Neural cell (in vitro differentiated cells): ENCODE measurements around the gene FANCC. TPM values are rescaled to one million over a fixed set of nuclear protein-coding genes. Genes with fewer than 3 reads are reported as not detected.

ENCODE experiments used
- H2AFZ ChIP-seq: fragments of 200-600, 300-800 bp; sonication (generic), shearing (Covaris generic); 2 replicates; pipeline ENCODE4 v1.6.0; 2014; ENCODE audit warnings: low read depth, mild to moderate bottlenecking, antibody characterized with exemption, low read length, moderate library complexity
- H3F3A ChIP-seq: fragments of 200-600 bp; shearing (Covaris generic); 2 replicates; pipeline ENCODE4 v1.6.1; 2016; ENCODE audit warnings: mild to moderate bottlenecking, moderate library complexity, mixed read lengths, antibody characterized with exemption, low read length; ENCODE audit not compliant: insufficient read depth, poor library complexity, severe bottlenecking
- H3K27ac ChIP-seq: fragments of 200-600, 300-800 bp; sonication (generic), shearing (Covaris generic); 2 replicates; pipeline ENCODE4 v1.5.1; 2014; ENCODE audit warnings: mild to moderate bottlenecking, low read length, moderate library complexity
- H3K27me3 ChIP-seq: fragments of 300-800, 200-600 bp; sonication (generic), shearing (Covaris generic); 2 replicates; pipeline ENCODE4 v1.6.0; 2014; ENCODE audit warnings: mild to moderate bottlenecking, low read depth, low read length, moderate library complexity; ENCODE audit not compliant: insufficient read depth
- H3K36me3 ChIP-seq: fragments of 300-800, 200-600 bp; sonication (generic), shearing (Covaris generic); 2 replicates; pipeline ENCODE4 v1.5.1; 2014; ENCODE audit warnings: mild to moderate bottlenecking, antibody characterized with exemption, low read length, moderate library complexity; ENCODE audit not compliant: insufficient read depth
- H3K4me2 ChIP-seq: fragments of 300-800, 200-600 bp; sonication (generic), shearing (Covaris generic); 2 replicates; pipeline ENCODE4 v1.6.0; 2014; ENCODE audit warnings: mild to moderate bottlenecking, low read length
- H3K4me3 ChIP-seq: fragments of 300-800, 200-600 bp; sonication (generic), shearing (Covaris generic); 2 replicates; pipeline ENCODE4 v1.5.1; 2014; ENCODE audit warnings: mild to moderate bottlenecking, low read length, moderate library complexity
- H3K79me2 ChIP-seq: fragments of 200-600 bp; shearing (Covaris generic); replicated peaks from 2 replicates; pipeline ENCODE4 v1.6.0; 2014; ENCODE audit warnings: mild to moderate bottlenecking, low read length, moderate library complexity; ENCODE audit not compliant: insufficient read depth
- H3K9ac ChIP-seq: fragments of 300-800, 200-600 bp; sonication (generic), shearing (Covaris generic); 2 replicates; pipeline ENCODE4 v1.6.1; 2016; ENCODE audit warnings: mild to moderate bottlenecking, low read length, mixed read lengths
- H3K9me2 ChIP-seq: fragments of 200-600 bp; shearing (Covaris generic); 2 replicates; pipeline ENCODE4 v1.6.1; 2016; ENCODE audit warnings: mild to moderate bottlenecking, low read length, mixed read lengths; ENCODE audit not compliant: insufficient read depth
- H3K9me3 ChIP-seq: fragments of 200-600, 300-800 bp; sonication (generic), shearing (Covaris generic); 2 replicates; pipeline ENCODE4 v1.6.1; 2016; ENCODE audit warnings: mild to moderate bottlenecking, mixed run types, low read length, moderate library complexity, mixed read lengths
- H4K20me1 ChIP-seq: fragments of 200-600 bp; shearing (Covaris generic); 2 replicates; pipeline ENCODE4 v1.6.1; 2016; ENCODE audit warnings: mild to moderate bottlenecking, mixed run types; ENCODE audit not compliant: insufficient read depth
- EP300 ChIP-seq: fragments of 450-650 bp; conservative IDR thresholded peaks from 2 replicates; pipeline ENCODE4 v1.6.1; 2014; ENCODE audit warnings: antibody characterized with exemption, mild to moderate bottlenecking, moderate library complexity; ENCODE audit not compliant: poor library complexity, severe bottlenecking
- EZH2 ChIP-seq: fragments of 200-600, 300-800 bp; shearing (Covaris generic), sonication (generic); IDR thresholded peaks from 2 replicates; pipeline ENCODE4 v1.6.1; 2014; ENCODE audit warnings: antibody characterized with exemption, low read length, borderline replicate concordance, mild to moderate bottlenecking; ENCODE audit not compliant: insufficient read depth, poor library complexity, severe bottlenecking
- MXI1 ChIP-seq: fragments of 450-650 bp; conservative IDR thresholded peaks from 2 replicates; pipeline ENCODE4 v1.6.1; 2014; ENCODE audit warnings: antibody characterized with exemption, mild to moderate bottlenecking; ENCODE audit not compliant: poor library complexity, severe bottlenecking
- POLR2AphosphoS5 ChIP-seq: IDR thresholded peaks from 2 replicates; pipeline ENCODE4 v1.6.1; 2012
- RAD21 ChIP-seq: fragments of 450-650 bp; conservative IDR thresholded peaks from 2 replicates; pipeline ENCODE4 v1.6.1; 2014; ENCODE audit warnings: antibody characterized with exemption, mild to moderate bottlenecking, moderate library complexity
- SMC3 ChIP-seq: fragments of 450-650 bp; conservative IDR thresholded peaks from 2 replicates; pipeline ENCODE4 v1.6.1; 2014; ENCODE audit warnings: antibody characterized with exemption, mild to moderate bottlenecking, moderate library complexity; ENCODE audit not compliant: poor library complexity
- TAF1 ChIP-seq: IDR thresholded peaks from 2 replicates; pipeline ENCODE4 v1.6.1; 2012; ENCODE audit warnings: low read depth
- polyA plus RNA-seq: library from polyadenylated mRNA; depleted of rRNA; stranded (reverse); fragments of >200 nt; gene quantifications from 2 replicates; pipeline ENCODE4 v1.2.3, GENCODE V29; 2014
- TF ChIP-seq, protein P1 (sequence below): fragments of 450-650 bp; IDR thresholded peaks from 2 replicates; pipeline ENCODE4 v1.5.1; 2014; ENCODE audit warnings: antibody characterized with exemption, mild to moderate bottlenecking, moderate library complexity; ENCODE audit not compliant: poor library complexity, severe bottlenecking
- TF ChIP-seq, protein P2 (sequence below): IDR thresholded peaks from 2 replicates; pipeline ENCODE4 v1.6.1; 2012; ENCODE audit warnings: borderline replicate concordance

Gene FANCC
- polyA plus RNA-seq, 1 donor from 2014 or later: 9.7 TPM

DNA sequence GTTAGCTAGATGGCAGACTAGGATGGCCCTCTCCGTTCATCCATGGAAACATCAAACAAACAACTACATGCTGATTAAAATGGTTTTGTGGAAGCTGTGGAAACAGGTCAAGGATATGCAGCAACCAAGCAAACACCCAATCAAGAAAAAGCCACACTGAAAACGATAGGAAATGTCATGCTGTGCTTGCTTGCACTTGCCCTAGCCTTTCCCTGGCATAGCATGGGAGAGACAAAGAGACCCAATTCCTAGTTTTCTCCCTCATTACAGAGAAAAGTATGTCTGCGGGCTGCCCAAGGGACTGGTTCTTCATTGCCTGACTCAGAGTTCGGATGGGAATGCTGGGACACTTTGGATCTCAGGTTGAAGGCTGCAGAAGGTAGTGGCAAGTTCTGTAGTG, 98.7 kb downstream of the FANCC start:
- H3K36me3 ChIP-seq: no peaks in the 10 kb centered on the region
- H3F3A ChIP-seq: no peaks in the 10 kb centered on the region
- TF ChIP-seq EZH2: no peak
- TF ChIP-seq TAF1: no peak
- TF ChIP-seq RAD21: no peak
- no peak for TF ChIP-seq MXI1
- TF ChIP-seq, protein P1, sequence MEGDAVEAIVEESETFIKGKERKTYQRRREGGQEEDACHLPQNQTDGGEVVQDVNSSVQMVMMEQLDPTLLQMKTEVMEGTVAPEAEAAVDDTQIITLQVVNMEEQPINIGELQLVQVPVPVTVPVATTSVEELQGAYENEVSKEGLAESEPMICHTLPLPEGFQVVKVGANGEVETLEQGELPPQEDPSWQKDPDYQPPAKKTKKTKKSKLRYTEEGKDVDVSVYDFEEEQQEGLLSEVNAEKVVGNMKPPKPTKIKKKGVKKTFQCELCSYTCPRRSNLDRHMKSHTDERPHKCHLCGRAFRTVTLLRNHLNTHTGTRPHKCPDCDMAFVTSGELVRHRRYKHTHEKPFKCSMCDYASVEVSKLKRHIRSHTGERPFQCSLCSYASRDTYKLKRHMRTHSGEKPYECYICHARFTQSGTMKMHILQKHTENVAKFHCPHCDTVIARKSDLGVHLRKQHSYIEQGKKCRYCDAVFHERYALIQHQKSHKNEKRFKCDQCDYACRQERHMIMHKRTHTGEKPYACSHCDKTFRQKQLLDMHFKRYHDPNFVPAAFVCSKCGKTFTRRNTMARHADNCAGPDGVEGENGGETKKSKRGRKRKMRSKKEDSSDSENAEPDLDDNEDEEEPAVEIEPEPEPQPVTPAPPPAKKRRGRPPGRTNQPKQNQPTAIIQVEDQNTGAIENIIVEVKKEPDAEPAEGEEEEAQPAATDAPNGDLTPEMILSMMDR: no peak
- TF ChIP-seq, protein P2, sequence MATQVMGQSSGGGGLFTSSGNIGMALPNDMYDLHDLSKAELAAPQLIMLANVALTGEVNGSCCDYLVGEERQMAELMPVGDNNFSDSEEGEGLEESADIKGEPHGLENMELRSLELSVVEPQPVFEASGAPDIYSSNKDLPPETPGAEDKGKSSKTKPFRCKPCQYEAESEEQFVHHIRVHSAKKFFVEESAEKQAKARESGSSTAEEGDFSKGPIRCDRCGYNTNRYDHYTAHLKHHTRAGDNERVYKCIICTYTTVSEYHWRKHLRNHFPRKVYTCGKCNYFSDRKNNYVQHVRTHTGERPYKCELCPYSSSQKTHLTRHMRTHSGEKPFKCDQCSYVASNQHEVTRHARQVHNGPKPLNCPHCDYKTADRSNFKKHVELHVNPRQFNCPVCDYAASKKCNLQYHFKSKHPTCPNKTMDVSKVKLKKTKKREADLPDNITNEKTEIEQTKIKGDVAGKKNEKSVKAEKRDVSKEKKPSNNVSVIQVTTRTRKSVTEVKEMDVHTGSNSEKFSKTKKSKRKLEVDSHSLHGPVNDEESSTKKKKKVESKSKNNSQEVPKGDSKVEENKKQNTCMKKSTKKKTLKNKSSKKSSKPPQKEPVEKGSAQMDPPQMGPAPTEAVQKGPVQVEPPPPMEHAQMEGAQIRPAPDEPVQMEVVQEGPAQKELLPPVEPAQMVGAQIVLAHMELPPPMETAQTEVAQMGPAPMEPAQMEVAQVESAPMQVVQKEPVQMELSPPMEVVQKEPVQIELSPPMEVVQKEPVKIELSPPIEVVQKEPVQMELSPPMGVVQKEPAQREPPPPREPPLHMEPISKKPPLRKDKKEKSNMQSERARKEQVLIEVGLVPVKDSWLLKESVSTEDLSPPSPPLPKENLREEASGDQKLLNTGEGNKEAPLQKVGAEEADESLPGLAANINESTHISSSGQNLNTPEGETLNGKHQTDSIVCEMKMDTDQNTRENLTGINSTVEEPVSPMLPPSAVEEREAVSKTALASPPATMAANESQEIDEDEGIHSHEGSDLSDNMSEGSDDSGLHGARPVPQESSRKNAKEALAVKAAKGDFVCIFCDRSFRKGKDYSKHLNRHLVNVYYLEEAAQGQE: no peak
- no peak for TF ChIP-seq SMC3
- no peak for TF ChIP-seq POLR2AphosphoS5
- H3K79me2 ChIP-seq: no peaks in the 10 kb centered on the region
- H3K27ac ChIP-seq: no peak overlapping the region
- H2AFZ ChIP-seq: no peak overlapping the region
- no peak overlapping the region for H3K4me3 ChIP-seq
- H3K9me3 ChIP-seq: no peaks in the 10 kb centered on the region
- H3K4me2 ChIP-seq: no peak overlapping the region
- H4K20me1 ChIP-seq: no peaks in the 10 kb centered on the region
- no peaks in the 10 kb centered on the region for H3K9me2 ChIP-seq
- H3K27me3 ChIP-seq: no peaks in the 10 kb centered on the region
- no peak overlapping the region for H3K9ac ChIP-seq

DNA sequence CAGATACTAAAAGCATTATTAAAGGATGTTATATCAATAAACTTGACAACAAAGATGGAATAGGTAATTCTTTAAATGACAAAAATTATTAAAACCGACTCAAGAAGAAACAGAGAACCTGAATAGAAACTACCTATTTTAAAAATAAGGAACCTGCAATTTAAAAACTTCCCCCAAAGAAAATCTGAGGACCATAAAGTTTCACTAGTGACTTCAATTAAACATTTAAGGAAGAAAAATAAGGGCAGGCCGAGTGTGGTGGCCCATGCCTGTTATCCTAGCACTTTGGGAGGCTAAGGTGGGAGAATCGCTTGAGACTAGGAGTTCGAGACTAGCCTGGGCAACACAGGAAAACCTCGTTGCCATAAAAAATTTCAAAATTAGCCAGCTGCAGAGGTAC, 99.6 kb downstream of the FANCC start:
- H3K4me3 ChIP-seq: no peak overlapping the region
- H3K36me3 ChIP-seq: no peaks in the 10 kb centered on the region
- no peaks in the 10 kb centered on the region for H4K20me1 ChIP-seq
- H3K27me3 ChIP-seq: no peaks in the 10 kb centered on the region
- TF ChIP-seq POLR2AphosphoS5: no peak
- no peak for TF ChIP-seq TAF1
- TF ChIP-seq, protein P1: no peak
- no peak for TF ChIP-seq EZH2
- TF ChIP-seq, protein P2: no peak
- no peak for TF ChIP-seq RAD21
- no peak for TF ChIP-seq EP300
- no peak for TF ChIP-seq MXI1
- no peak for TF ChIP-seq SMC3
- no peaks in the 10 kb centered on the region for H3F3A ChIP-seq
- no peak overlapping the region for H3K4me2 ChIP-seq
- H3K79me2 ChIP-seq: no peaks in the 10 kb centered on the region
- H3K27ac ChIP-seq: no peak overlapping the region
- H2AFZ ChIP-seq: no peak overlapping the region
- H3K9ac ChIP-seq: no peak overlapping the region
- H3K9me3 ChIP-seq: no peaks in the 10 kb centered on the region
- H3K9me2 ChIP-seq: no peaks in the 10 kb centered on the region
